ENCODE measurements around the gene CYP4F2.

- TF ChIP-seq ZBTB7A (IDR thresholded peaks at IDR 0.05; ENCODE audit: low read depth) (no peak), EGR1 (IDR thresholded peaks at IDR 0.05) (no peak), MAX (IDR thresholded peaks at IDR 0.05) (no peak), TAF1 (IDR thresholded peaks at IDR 0.05; ENCODE audit: low read depth) (no peak), FOXM1 (IDR thresholded peaks at IDR 0.05; ENCODE audit: borderline replicate concordance, low read depth) (no peak), REST (IDR thresholded peaks at IDR 0.05; ENCODE audit: low read depth) (no peak), CEBPB (IDR thresholded peaks at IDR 0.05) (no peak), USF1 (IDR thresholded peaks at IDR 0.05) (no peak), EP300 (IDR thresholded peaks at IDR 0.05; ENCODE audit: borderline replicate concordance) (no peak), TEAD4 (IDR thresholded peaks at IDR 0.05) (no peak), YY1 (IDR thresholded peaks at IDR 0.05; ENCODE audit: low read depth) (no peak), NFIC (IDR thresholded peaks at IDR 0.05) (no peak)
Measured at GRCh38 chr19:15897026-15897737, 692 bp downstream of the CYP4F2 start.

Measured in Ishikawa (cell line).